PC-9 (cell line): ENCODE measurements around the gene NFE2L2.

Experiments
- EZH2 ChIP-seq: fragments of 200-600 bp; sonication (generic); IDR thresholded peaks from 2 replicates; pipeline ENCODE4 v1.8.0; 2017; ENCODE audit warnings: antibody characterized with exemption, low read depth
- TF ChIP-seq, protein P1 (sequence below): fragments of 200-600 bp; sonication (generic); conservative IDR thresholded peaks from 2 replicates; pipeline ENCODE4 v1.6.1; 2017; ENCODE audit warnings: mixed run types, antibody characterized with exemption, mild to moderate bottlenecking, moderate library complexity

DNA sequence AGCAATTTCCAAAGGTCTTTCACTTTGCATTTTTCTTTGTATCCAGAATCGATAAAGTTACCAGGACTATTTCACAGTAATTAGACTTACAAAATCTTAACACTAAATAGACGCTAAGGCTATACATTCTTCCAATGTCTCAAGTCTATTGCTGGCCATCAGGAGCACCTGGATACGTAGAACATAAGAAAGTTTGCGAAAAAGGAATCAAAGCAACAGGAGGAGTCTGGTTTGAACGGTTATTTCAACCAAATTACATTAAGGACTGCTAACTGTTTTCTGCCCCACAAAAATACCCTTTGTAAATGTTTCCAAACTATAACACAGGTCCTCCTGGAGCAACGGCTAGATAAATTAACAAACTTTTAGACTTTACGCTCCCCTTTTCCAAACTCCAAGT, 53.4 kb downstream of the NFE2L2 start:
- no peak for TF ChIP-seq EZH2
- TF ChIP-seq, protein P1, sequence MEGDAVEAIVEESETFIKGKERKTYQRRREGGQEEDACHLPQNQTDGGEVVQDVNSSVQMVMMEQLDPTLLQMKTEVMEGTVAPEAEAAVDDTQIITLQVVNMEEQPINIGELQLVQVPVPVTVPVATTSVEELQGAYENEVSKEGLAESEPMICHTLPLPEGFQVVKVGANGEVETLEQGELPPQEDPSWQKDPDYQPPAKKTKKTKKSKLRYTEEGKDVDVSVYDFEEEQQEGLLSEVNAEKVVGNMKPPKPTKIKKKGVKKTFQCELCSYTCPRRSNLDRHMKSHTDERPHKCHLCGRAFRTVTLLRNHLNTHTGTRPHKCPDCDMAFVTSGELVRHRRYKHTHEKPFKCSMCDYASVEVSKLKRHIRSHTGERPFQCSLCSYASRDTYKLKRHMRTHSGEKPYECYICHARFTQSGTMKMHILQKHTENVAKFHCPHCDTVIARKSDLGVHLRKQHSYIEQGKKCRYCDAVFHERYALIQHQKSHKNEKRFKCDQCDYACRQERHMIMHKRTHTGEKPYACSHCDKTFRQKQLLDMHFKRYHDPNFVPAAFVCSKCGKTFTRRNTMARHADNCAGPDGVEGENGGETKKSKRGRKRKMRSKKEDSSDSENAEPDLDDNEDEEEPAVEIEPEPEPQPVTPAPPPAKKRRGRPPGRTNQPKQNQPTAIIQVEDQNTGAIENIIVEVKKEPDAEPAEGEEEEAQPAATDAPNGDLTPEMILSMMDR = no peak
